SK-N-SH treated with all-trans-retinoic acid at 6 μM for 48 hours (cell line): ENCODE data around the gene TBC1D22B.
A peak's percentile ranks its signal among the peaks of the same experiment; 100 is the strongest.

Source experiments
- ATAC-seq: fragments of 200-7000 bp; cut with Tn5 transposase; 3 replicates; pipeline ENCODE4 v1.9.1; 2020; ENCODE audit warnings: mild to moderate bottlenecking, moderate library complexity
- CSDC2 ChIP-seq: fragments of 250-450 bp; sonication (Bioruptor Pico); IDR thresholded peaks from 2 replicates; pipeline ENCODE4 v1.5.0; 2020; ENCODE audit warnings: mild to moderate bottlenecking, moderate library complexity
- GLIS3 ChIP-seq: fragments of 250-450 bp; sonication (Bioruptor Pico); IDR thresholded peaks from 2 replicates; pipeline ENCODE4 v1.5.0; 2020; ENCODE audit warnings: mild to moderate bottlenecking, moderate library complexity
- ISL1 ChIP-seq: fragments of 250-450 bp; sonication (Bioruptor Pico); IDR thresholded peaks from 2 replicates; pipeline ENCODE4 v2.1.2; 2022; ENCODE audit warnings: mild to moderate bottlenecking, moderate library complexity
- POU6F1 ChIP-seq: fragments of 250-450 bp; sonication (Bioruptor Pico); IDR thresholded peaks from 2 replicates; pipeline ENCODE4 v1.8.0; 2021; ENCODE audit warnings: low read depth, mild to moderate bottlenecking, moderate library complexity, borderline replicate concordance
- PPARA ChIP-seq: fragments of 250-450 bp; sonication (Bioruptor Pico); IDR thresholded peaks from 2 replicates; pipeline ENCODE4 v1.5.0; 2020; ENCODE audit warnings: mild to moderate bottlenecking, borderline replicate concordance
- RARB ChIP-seq: fragments of 250-450 bp; sonication (Bioruptor Pico); IDR thresholded peaks from 2 replicates; pipeline ENCODE4 v1.8.0; 2021; ENCODE audit warnings: mild to moderate bottlenecking, moderate library complexity
- SNAI2 ChIP-seq: fragments of 250-450 bp; sonication (Bioruptor Pico); IDR thresholded peaks from 2 replicates; pipeline ENCODE4 v1.5.0; 2020; ENCODE audit warnings: mild to moderate bottlenecking, moderate library complexity
- TCF4 ChIP-seq: fragments of 250-450 bp; sonication (Bioruptor Pico); IDR thresholded peaks from 2 replicates; pipeline ENCODE4 v1.8.0; 2021; ENCODE audit warnings: mild to moderate bottlenecking, moderate library complexity, borderline replicate concordance
- TOX ChIP-seq: fragments of 250-450 bp; sonication (Bioruptor Pico); IDR thresholded peaks from 2 replicates; pipeline ENCODE4 v1.8.0; 2021; ENCODE audit warnings: mild to moderate bottlenecking, moderate library complexity, borderline replicate concordance
- TSHZ2 ChIP-seq: fragments of 250-450 bp; sonication (Bioruptor Pico); IDR thresholded peaks from 2 replicates; pipeline ENCODE4 v1.5.0; 2020; ENCODE audit warnings: mild to moderate bottlenecking, moderate library complexity
- ZC3H10 ChIP-seq: fragments of 250-450 bp; sonication (Bioruptor Pico); IDR thresholded peaks from 2 replicates; pipeline ENCODE4 v1.5.1; 2021; ENCODE audit warnings: mild to moderate bottlenecking, moderate library complexity
- ZFP3 ChIP-seq: fragments of 250-450 bp; sonication (Bioruptor Pico); IDR thresholded peaks from 2 replicates; pipeline ENCODE4 v1.5.0; 2020; ENCODE audit warnings: mild to moderate bottlenecking, moderate library complexity
- ZNF565 ChIP-seq: fragments of 450-650 bp; formaldehyde crosslinking; conservative IDR thresholded peaks from 2 replicates; pipeline ENCODE4 v1.5.0; 2020; ENCODE audit warnings: low read depth, mild to moderate bottlenecking, moderate library complexity
- ZNF70 ChIP-seq: fragments of 450-650 bp; formaldehyde crosslinking; IDR thresholded peaks from 2 replicates; pipeline ENCODE4 v1.5.0; 2020; ENCODE audit warnings: mild to moderate bottlenecking, moderate library complexity
- TF ChIP-seq, protein P1 (sequence below): fragments of 250-450 bp; sonication (Bioruptor Pico); IDR thresholded peaks from 2 replicates; pipeline ENCODE4 v1.5.1; 2020; ENCODE audit warnings: low read depth, mild to moderate bottlenecking, moderate library complexity
- TF ChIP-seq, protein P2 (sequence below): fragments of 250-450 bp; sonication (Bioruptor Pico); IDR thresholded peaks from 2 replicates; pipeline ENCODE4 v1.5.1; 2021; ENCODE audit warnings: mild to moderate bottlenecking, moderate library complexity

TBC1D22B gene

GRCh38 chr6:37316071-37316470, 58.5 kb downstream of the TBC1D22B start:
- TF ChIP-seq, protein P1, sequence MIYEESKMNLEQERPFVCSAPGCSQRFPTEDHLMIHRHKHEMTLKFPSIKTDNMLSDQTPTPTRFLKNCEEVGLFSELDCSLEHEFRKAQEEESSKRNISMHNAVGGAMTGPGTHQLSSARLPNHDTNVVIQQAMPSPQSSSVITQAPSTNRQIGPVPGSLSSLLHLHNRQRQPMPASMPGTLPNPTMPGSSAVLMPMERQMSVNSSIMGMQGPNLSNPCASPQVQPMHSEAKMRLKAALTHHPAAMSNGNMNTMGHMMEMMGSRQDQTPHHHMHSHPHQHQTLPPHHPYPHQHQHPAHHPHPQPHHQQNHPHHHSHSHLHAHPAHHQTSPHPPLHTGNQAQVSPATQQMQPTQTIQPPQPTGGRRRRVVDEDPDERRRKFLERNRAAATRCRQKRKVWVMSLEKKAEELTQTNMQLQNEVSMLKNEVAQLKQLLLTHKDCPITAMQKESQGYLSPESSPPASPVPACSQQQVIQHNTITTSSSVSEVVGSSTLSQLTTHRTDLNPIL: no peak
- no peak for ATAC-seq

GRCh38 chr6:37317312-37318038, 59.9 kb downstream of the TBC1D22B start:
- no peak for ATAC-seq
- TF ChIP-seq ZNF70 (no peak), TSHZ2 (CRISPR knock-in tag) (no peak)

GRCh38 chr6:37319156-37319555, 61.6 kb downstream of the TBC1D22B start:
- ATAC-seq: peak; percentile 31; the same call in 2 of the 3 replicates
- TF ChIP-seq TSHZ2 (CRISPR knock-in tag): peak; percentile 73
- no peak for TF ChIP-seq POU6F1 (CRISPR knock-in tag)
- TF ChIP-seq ZNF565 (CRISPR knock-in tag): no peak
- TF ChIP-seq ZC3H10 (CRISPR knock-in tag): no peak
- peak; percentile 47 for TF ChIP-seq ISL1 (CRISPR knock-in tag)
- 0 out of 2 replicates have a peak, but pooled peaks have one; percentile 38 for TF ChIP-seq ZFP3 (CRISPR knock-in tag)
- TF ChIP-seq GLIS3 (CRISPR knock-in tag): no peak
- TF ChIP-seq ZNF70: no peak
- TF ChIP-seq TCF4 (CRISPR knock-in tag): no peak; the same call in 1 of the 2 replicates

DNA sequence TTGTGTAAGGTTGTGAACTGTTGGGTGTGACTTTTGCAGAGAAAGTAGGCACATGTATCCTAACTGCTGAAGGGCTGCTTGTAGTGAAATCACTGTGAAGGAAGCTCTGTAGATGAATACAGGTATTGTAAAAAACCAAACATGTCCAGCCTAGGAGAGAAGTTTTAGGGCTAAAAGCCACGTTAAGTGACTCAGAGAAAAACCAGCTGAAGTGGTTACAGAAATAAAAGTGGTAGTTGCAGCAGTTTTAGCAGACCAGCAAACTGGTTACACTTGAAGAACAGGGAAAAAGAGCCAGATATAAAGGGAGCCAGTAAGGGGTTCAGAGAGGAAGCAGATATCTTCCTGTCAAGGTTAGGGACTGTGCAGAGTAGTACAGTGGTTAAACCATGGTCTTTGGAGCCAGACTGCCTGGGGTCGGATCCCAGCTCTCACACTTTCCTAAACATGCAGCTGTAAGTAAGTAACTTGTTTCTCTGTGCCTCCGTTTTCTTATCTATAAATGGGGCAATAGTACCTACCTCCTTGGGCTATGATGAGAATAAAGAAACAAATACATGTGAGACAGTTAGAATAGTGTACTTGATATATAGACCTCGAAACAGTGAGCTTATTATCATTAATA, 62.4 kb downstream of the TBC1D22B start:
- no peak for TF ChIP-seq ZC3H10 (CRISPR knock-in tag)
- TF ChIP-seq TCF4 (CRISPR knock-in tag): no peak
- TF ChIP-seq TOX: no peak
- no peak for TF ChIP-seq SNAI2
- TF ChIP-seq PPARA (CRISPR knock-in tag): no peak
- TF ChIP-seq, protein P2, sequence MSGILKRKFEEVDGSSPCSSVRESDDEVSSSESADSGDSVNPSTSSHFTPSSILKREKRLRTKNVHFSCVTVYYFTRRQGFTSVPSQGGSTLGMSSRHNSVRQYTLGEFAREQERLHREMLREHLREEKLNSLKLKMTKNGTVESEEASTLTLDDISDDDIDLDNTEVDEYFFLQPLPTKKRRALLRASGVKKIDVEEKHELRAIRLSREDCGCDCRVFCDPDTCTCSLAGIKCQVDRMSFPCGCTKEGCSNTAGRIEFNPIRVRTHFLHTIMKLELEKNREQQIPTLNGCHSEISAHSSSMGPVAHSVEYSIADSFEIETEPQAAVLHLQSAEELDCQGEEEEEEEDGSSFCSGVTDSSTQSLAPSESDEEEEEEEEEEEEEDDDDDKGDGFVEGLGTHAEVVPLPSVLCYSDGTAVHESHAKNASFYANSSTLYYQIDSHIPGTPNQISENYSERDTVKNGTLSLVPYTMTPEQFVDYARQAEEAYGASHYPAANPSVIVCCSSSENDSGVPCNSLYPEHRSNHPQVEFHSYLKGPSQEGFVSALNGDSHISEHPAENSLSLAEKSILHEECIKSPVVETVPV (CRISPR knock-in tag): no peak
- no peak for TF ChIP-seq RARB (CRISPR knock-in tag)
- no peak for TF ChIP-seq CSDC2 (CRISPR knock-in tag)
- no peak for ATAC-seq
